Gastrocnemius medialis (tissue), 4 donors: Measurements from ENCODE around the gene ITGB3. TPM values are rescaled to one million over a fixed set of nuclear protein-coding genes. Genes with fewer than 3 reads are reported as not detected.
"Not testable (repeated sequence)": the region's sequence is repeated elsewhere in the genome, so short reads cannot be mapped to it uniquely, and the experiment has no call there.

ENCODE experiments used
- ATAC-seq, 2 donors: fragments of 150-250 bp; one replicate each; pipeline ENCODE4 v1.9.1; 2016
- DNase-seq, 2 donors: peaks; one replicate each; pipeline ENCODE4 v3.0.0-alpha.2; 2019
- H3K27ac ChIP-seq, 4 donors: fragments of 200-600 bp; sonication (generic); 1 replicate in 1 of 4; 2 replicates in 3 of 4; pipeline ENCODE4 v1.5.1; 2016 to 2018; ENCODE audit warnings: mild to moderate bottlenecking in 2 of 4, moderate library complexity in 1 of 4
- H3K27me3 ChIP-seq, 3 donors: fragments of 200-600 bp; sonication (generic) in 2 of 3; 1 replicate in 1 of 3; 2 replicates in 2 of 3; pipeline versions ENCODE4 v1.5.1 to v1.6.0; 2016 to 2019; ENCODE audit warnings: mild to moderate bottlenecking in 1 of 3, moderate library complexity in 1 of 3
- H3K36me3 ChIP-seq, 2 donors: fragments of 200-600 bp; sonication (generic) in 1 of 2; one replicate each; pipeline ENCODE4 v1.5.1; 2017 to 2018
- H3K4me1 ChIP-seq, 2 donors: fragments of 200-600 bp; sonication (generic) in 1 of 2; one replicate each; pipeline ENCODE4 v1.5.1; 2016 to 2017; ENCODE audit warnings: mild to moderate bottlenecking in 2 of 2
- H3K4me3 ChIP-seq, 4 donors: fragments of 200-600 bp; sonication (generic) in 3 of 4; 1 replicate in 1 of 4; 2 replicates in 3 of 4; pipeline ENCODE4 v1.5.1; 2016 to 2019; ENCODE audit warnings: mild to moderate bottlenecking in 2 of 4
- H3K9me3 ChIP-seq, 3 donors: fragments of 200-600 bp; sonication (generic) in 2 of 3; 1 replicate in 1 of 3; 2 replicates in 2 of 3; pipeline ENCODE4 v1.5.1; 2016 to 2019
- CTCF ChIP-seq, 5 experiments: fragments of 450-650 bp in 3 of 5; fragments of 200-600 bp in 2 of 5; sonication (generic) in 2 of 5; IDR thresholded peaks in 4 of 5; conservative IDR thresholded peaks in 1 of 5; 1 replicate in 4 of 5; 2 replicates in 1 of 5; pipeline ENCODE4 v1.5.1; 2016 to 2019; ENCODE audit warnings: antibody characterized with exemption in 5 of 5, mild to moderate bottlenecking in 3 of 5, moderate library complexity in 3 of 5
- POLR2A ChIP-seq, 2 donors: fragments of 450-650 bp; IDR thresholded peaks; one replicate each; pipeline ENCODE4 v1.6.1; 2017; ENCODE audit warnings: antibody characterized with exemption in 2 of 2, mild to moderate bottlenecking in 2 of 2, moderate library complexity in 2 of 2
- in situ Hi-C, 4 donors: fragments of 200-750 bp; cut with MboI; loops; one replicate each; pipeline versions ENCODE4 v1.15.0 to v1.8.0; 2017; ENCODE audit warnings: low sequenced_read_pairs in 4 of 4
- intact Hi-C: fragments of 100-400 bp; cut with DNase I; formaldehyde crosslinking; loops from one replicate; pipeline ENCODE4 v1.15.1; 2023; ENCODE audit warnings: low total_unique reads
- total RNA-seq, 4 donors: library from RNA; depleted of rRNA; stranded (reverse); fragments of >200 nt; gene quantifications; one replicate each; pipeline versions ENCODE4 v1.1.0 to v1.2.3, GENCODE V29; 2016

ITGB3 gene
- total RNA-seq, 4 donors from 2014 or later, result 0.92 to 6.2 (median 1.9) TPM; not detected in 1

GRCh38 chr17:47264166-47264565, 10.5 kb downstream of the ITGB3 start:
- TF ChIP-seq POLR2A (IDR thresholded peaks at IDR 0.05), result no peak
- no peak for TF ChIP-seq CTCF (IDR thresholded peaks at IDR 0.05 in 4 of 5, conservative IDR thresholded peaks at IDR 0.05 in 1 of 5)
- Histone ChIP-seq H3K27ac (no peak overlapping the region), H3K4me3 (no peak overlapping the region), H3K36me3 (no peaks in the 10 kb centered on the region), H3K27me3 (no peaks in the 10 kb centered on the region), H3K9me3 (no peaks in the 10 kb centered on the region), H3K4me1 (peaks cover 0 to 4% of the 10 kb centered on the region in 2 donors)
- DNase-seq (no peak), ATAC-seq (no peak)
- in situ Hi-C loops (no loop called here), intact Hi-C loops (no loop called here)

GRCh38 chr17:47265983-47266541, 12.4 kb downstream of the ITGB3 start:
- TF ChIP-seq POLR2A (IDR thresholded peaks at IDR 0.05) (no peak), CTCF (IDR thresholded peaks at IDR 0.05 in 4 of 5, conservative IDR thresholded peaks at IDR 0.05 in 1 of 5) (no peak)
- H3K27ac ChIP-seq, result peak overlapping the region in 3 of 4 donors; percentile 8 to 54 (median 20)
- H3K4me1 ChIP-seq, result peaks cover 0 to 4% of the 10 kb centered on the region in 2 donors
- no peaks in the 10 kb centered on the region for H3K9me3 ChIP-seq
- intact Hi-C loops, result no loop called here
- peak in 1 of 2 donors; percentile 61 for DNase-seq
- H3K4me3 ChIP-seq, result no peak overlapping the region
- no peaks in the 10 kb centered on the region for H3K36me3 ChIP-seq
- no peaks in the 10 kb centered on the region for H3K27me3 ChIP-seq
- ATAC-seq, result peak; percentile 75 to 77
- in situ Hi-C loops, result no loop called here

DNA sequence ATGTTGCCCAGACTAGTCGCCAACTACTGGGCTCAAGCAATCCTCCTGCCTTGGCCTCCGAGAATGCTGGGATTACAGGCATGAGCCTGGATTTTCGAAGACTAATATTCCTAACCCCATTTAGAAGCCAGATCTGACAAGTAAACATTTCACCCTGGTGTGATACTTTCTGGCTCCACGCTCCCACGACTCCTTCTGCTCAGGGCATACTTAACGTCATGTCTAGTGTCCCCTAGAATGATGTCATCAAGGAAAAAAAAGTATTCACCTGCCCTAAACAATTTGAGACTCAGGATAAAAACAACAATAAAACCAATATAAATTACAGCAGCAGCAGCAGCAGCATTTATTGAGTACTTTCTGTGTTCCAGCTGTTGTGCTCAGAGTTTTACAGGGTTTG, 13.2 kb downstream of the ITGB3 start:
- H3K27ac ChIP-seq, result peak overlapping the region in 1 of 4 donors; percentile 40
- intact Hi-C loops, result no loop called here

GRCh38 chr17:47267354-47267828, 13.8 kb downstream of the ITGB3 start:
- Histone ChIP-seq H3K27me3 (no peaks in the 10 kb centered on the region), H3K4me1 (peaks cover 0 to 4% of the 10 kb centered on the region in 2 donors), H3K36me3 (no peaks in the 10 kb centered on the region), H3K9me3 (no peaks in the 10 kb centered on the region), H3K27ac (no peak overlapping the region), H3K4me3 (no peak overlapping the region)
- in situ Hi-C loops, result no loop called here
- no peak for DNase-seq
- ATAC-seq, result no peak
- TF ChIP-seq POLR2A (IDR thresholded peaks at IDR 0.05), result no peak
- TF ChIP-seq CTCF (IDR thresholded peaks at IDR 0.05 in 4 of 5, conservative IDR thresholded peaks at IDR 0.05 in 1 of 5), result no peak
- intact Hi-C loops, result no loop called here

More for the DNA sequence above, 13.2 kb downstream of the ITGB3 start:
- TF ChIP-seq POLR2A (IDR thresholded peaks at IDR 0.05) (no peak), CTCF (IDR thresholded peaks at IDR 0.05 in 4 of 5, conservative IDR thresholded peaks at IDR 0.05 in 1 of 5) (no peak)
- Histone ChIP-seq H3K36me3 (no peaks in the 10 kb centered on the region), H3K4me1 (peaks cover 0 to 4% of the 10 kb centered on the region in 2 donors), H3K4me3 (no peak overlapping the region), H3K27me3 (no peaks in the 10 kb centered on the region), H3K9me3 (no peaks in the 10 kb centered on the region)
- ATAC-seq (no peak), DNase-seq (no peak)
- in situ Hi-C loops, result no loop called here

DNA sequence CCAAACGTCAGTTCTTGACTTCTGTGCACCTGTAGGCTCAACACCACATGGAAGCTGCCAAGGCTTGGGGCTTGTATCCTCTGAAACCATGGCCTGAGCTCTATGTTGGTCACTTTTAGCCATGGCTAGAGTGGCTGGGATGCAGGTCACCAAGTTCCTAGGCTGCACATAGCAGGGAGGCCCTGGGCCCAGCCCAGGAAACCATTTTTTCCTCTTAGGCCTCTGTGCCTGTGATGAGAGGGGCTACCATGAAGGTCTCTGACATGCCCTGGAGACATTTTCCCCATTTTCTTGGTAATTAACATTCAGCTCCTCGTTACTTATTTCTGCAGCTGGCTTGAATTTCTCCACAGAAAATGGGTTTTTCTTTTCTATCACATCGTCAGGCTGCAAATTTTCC, 15.3 kb downstream of the ITGB3 start:
- intact Hi-C loops, ATAC-seq, H3K36me3 ChIP-seq, in situ Hi-C loops, H3K4me1 ChIP-seq, DNase-seq, H3K27ac ChIP-seq, H3K27me3 ChIP-seq, H3K9me3 ChIP-seq, H3K4me3 ChIP-seq: not testable (repeated sequence)

GRCh38 chr17:47269561-47270280, 16.1 kb downstream of the ITGB3 start:
- in situ Hi-C loops, DNase-seq, H3K9me3 ChIP-seq, H3K27ac ChIP-seq, H3K4me3 ChIP-seq, H3K4me1 ChIP-seq, ATAC-seq, H3K27me3 ChIP-seq, H3K36me3 ChIP-seq, intact Hi-C loops: not testable (repeated sequence)
